Renal cortex interstitium (tissue), 11 donors: ENCODE measurements around the gene USP24. TPM values are rescaled to one million over a fixed set of nuclear protein-coding genes. Genes with fewer than 3 reads are reported as not detected.
"Not testable (repeated sequence)": the region's sequence is repeated elsewhere in the genome, so short reads cannot be mapped to it uniquely, and the experiment has no call there.

Experiments used
- DNase-seq, 11 donors: peaks; one replicate each; pipeline ENCODE4 v3.0.0-alpha.2; 2013; ENCODE audit warnings: low read depth in 9 of 11, low spot score in 4 of 11; ENCODE audit errors: extremely low read depth in 1 of 11
- polyA plus RNA-seq, 3 donors: library from polyadenylated mRNA; unstranded; fragments of 120-200 nt; gene quantifications; one replicate each; pipeline ENCODE4 v1.2.1, GENCODE V29; 2013; ENCODE audit not compliant: insufficient read length in 3 of 3

USP24 gene
- polyA plus RNA-seq, 3 donors = 41.3 to 55.4 (median 48.5) TPM

- DNase-seq = no peak
Measured at GRCh38 chr1:55037733-55038551, 177.2 kb downstream of the USP24 start.

- no peak for DNase-seq
Measured at GRCh38 chr1:55035904-55036303, 179.3 kb downstream of the USP24 start.

GRCh38 chr1:55034476-55035133, 180.6 kb downstream of the USP24 start:
- peak in 5 of 11 donors; percentile 33 to 61 (median 44) for DNase-seq

GRCh38 chr1:55033265-55033614, 181.9 kb downstream of the USP24 start:
- no peak for DNase-seq

GRCh38 chr1:55031098-55031497, 184.1 kb downstream of the USP24 start:
- DNase-seq = not testable (repeated sequence)

- DNase-seq = not testable (repeated sequence)
Measured at GRCh38 chr1:55026682-55027081, 188.5 kb downstream of the USP24 start.

- DNase-seq = not testable (repeated sequence)
Measured at GRCh38 chr1:55024163-55024562, 191.0 kb downstream of the USP24 start.

- peak in 10 of 11 donors; percentile 66 to 81 (median 75) for DNase-seq
Measured at GRCh38 chr1:55021942-55022546, 193.1 kb downstream of the USP24 start.

- DNase-seq = no peak
Measured at GRCh38 chr1:55018395-55018794, 196.8 kb downstream of the USP24 start.

Other genes starting within 250 kb of the USP24 start
- gene TMEM61, start 234.7 kb downstream of the USP24 start, polyA plus RNA-seq = 1 to 10 TPM in 1 of 3 donors, under 1 TPM in 2; 0.65 to 1.9 (median 0.68) TPM
- gene BSND, start 216.4 kb downstream of the USP24 start, polyA plus RNA-seq = 1 to 10 TPM; 3.3 to 4.2 (median 3.6) TPM
- 1 to 10 TPM; 1.4 to 2.1 (median 2.1) TPM for gene PCSK9, start 175.8 kb downstream of the USP24 start, polyA plus RNA-seq